ENCODE data around the gene PRUNE2.

DNA sequence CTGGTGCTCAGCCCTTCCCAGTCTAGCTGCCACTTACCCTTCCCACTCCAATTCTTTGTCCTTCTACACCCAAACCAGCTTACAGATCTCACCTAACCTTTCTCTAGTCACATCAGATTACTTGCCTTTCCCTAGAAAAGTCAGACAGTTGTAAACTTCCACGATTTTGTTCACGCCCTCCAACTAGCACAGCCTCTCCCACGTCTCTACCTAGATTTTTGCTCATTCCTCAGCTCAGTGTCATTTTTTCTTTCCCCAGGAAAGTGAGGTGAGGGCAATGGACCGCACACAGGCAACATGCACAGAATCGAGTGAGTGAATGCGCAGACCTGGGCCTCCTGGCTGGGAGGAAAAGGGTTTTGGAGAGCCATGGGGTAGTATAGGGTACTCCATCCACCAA, 20.9 kb upstream of the PRUNE2 start:
- no peak for TF ChIP-seq POLR2A (IDR thresholded peaks at IDR 0.05)
- TF ChIP-seq, protein P1, sequence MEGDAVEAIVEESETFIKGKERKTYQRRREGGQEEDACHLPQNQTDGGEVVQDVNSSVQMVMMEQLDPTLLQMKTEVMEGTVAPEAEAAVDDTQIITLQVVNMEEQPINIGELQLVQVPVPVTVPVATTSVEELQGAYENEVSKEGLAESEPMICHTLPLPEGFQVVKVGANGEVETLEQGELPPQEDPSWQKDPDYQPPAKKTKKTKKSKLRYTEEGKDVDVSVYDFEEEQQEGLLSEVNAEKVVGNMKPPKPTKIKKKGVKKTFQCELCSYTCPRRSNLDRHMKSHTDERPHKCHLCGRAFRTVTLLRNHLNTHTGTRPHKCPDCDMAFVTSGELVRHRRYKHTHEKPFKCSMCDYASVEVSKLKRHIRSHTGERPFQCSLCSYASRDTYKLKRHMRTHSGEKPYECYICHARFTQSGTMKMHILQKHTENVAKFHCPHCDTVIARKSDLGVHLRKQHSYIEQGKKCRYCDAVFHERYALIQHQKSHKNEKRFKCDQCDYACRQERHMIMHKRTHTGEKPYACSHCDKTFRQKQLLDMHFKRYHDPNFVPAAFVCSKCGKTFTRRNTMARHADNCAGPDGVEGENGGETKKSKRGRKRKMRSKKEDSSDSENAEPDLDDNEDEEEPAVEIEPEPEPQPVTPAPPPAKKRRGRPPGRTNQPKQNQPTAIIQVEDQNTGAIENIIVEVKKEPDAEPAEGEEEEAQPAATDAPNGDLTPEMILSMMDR (IDR thresholded peaks at IDR 0.05), result no peak

Data from Peyer's patch (tissue), 4 donors.